Epidermal melanocyte (primary cell): ENCODE results near the gene PITPNC1.
"Not testable (repeated sequence)": the region's sequence is repeated elsewhere in the genome, so short reads cannot be mapped to it uniquely, and the experiment has no call there.

Experiments
- DNase-seq: peaks from one replicate; pipeline ENCODE4 v3.0.0; 2011; ENCODE audit warnings: low spot score; ENCODE audit not compliant: insufficient read length

Gene PITPNC1

GRCh38 chr17:67400193-67400592 lies 23.1 kb downstream of the PITPNC1 start:
- no peak for DNase-seq

GRCh38 chr17:67401106-67401505 lies 24.0 kb downstream of the PITPNC1 start:
- DNase-seq: no peak

GRCh38 chr17:67401598-67402504 lies 24.8 kb downstream of the PITPNC1 start:
- no peak for DNase-seq

- DNase-seq: no peak
These were observed 26.0 kb downstream of the PITPNC1 start for GRCh38 chr17:67403065-67403464.

GRCh38 chr17:67403483-67403882 lies 26.4 kb downstream of the PITPNC1 start:
- DNase-seq: no peak

- DNase-seq: not testable (repeated sequence)
These were observed 31.4 kb downstream of the PITPNC1 start for GRCh38 chr17:67408455-67408830.

GRCh38 chr17:67411397-67411796 lies 34.3 kb downstream of the PITPNC1 start:
- no peak for DNase-seq

GRCh38 chr17:67412032-67412431 lies 35.0 kb downstream of the PITPNC1 start:
- DNase-seq: no peak

- no peak for DNase-seq
These were observed 35.9 kb downstream of the PITPNC1 start for GRCh38 chr17:67412941-67413340.

GRCh38 chr17:67413388-67413787 lies 36.3 kb downstream of the PITPNC1 start:
- no peak for DNase-seq

GRCh38 chr17:67414130-67414529 lies 37.0 kb downstream of the PITPNC1 start:
- DNase-seq: no peak

- no peak for DNase-seq
These were observed 37.5 kb downstream of the PITPNC1 start for GRCh38 chr17:67414559-67414958.

- DNase-seq: no peak
These were observed 38.2 kb downstream of the PITPNC1 start for GRCh38 chr17:67415291-67415690.

GRCh38 chr17:67417507-67417906 lies 40.4 kb downstream of the PITPNC1 start:
- DNase-seq: no peak

- DNase-seq: no peak
These were observed 43.9 kb downstream of the PITPNC1 start for GRCh38 chr17:67420994-67421393.

GRCh38 chr17:67421869-67422273 lies 44.8 kb downstream of the PITPNC1 start:
- DNase-seq: no peak

GRCh38 chr17:67422296-67422695 lies 45.2 kb downstream of the PITPNC1 start:
- DNase-seq: not testable (repeated sequence)

GRCh38 chr17:67422897-67423296 lies 45.8 kb downstream of the PITPNC1 start:
- no peak for DNase-seq

GRCh38 chr17:67425571-67426160 lies 48.6 kb downstream of the PITPNC1 start:
- no peak for DNase-seq

- DNase-seq: no peak
These were observed 50.3 kb downstream of the PITPNC1 start for GRCh38 chr17:67427424-67427823.

GRCh38 chr17:67430515-67430914 lies 53.4 kb downstream of the PITPNC1 start:
- not testable (repeated sequence) for DNase-seq

GRCh38 chr17:67431249-67432015 lies 54.4 kb downstream of the PITPNC1 start:
- DNase-seq: peak; percentile 44
